GM20431 (cell line): ENCODE data around the gene ACTRT2.

Experiments used
- in situ Hi-C: fragments of 300-500 bp; cut with MseI, MboI; formaldehyde crosslinking; loops from one replicate; pipeline ENCODE4 v1.15.0; 2020; ENCODE audit warnings: low sequenced_read_pairs; ENCODE audit not compliant: unreplicated experiment

Gene ACTRT2

GRCh38 chr1:3064901-3065300, 43.6 kb downstream of the ACTRT2 start:
- in situ Hi-C loops = no loop called here

GRCh38 chr1:3065396-3065795, 44.1 kb downstream of the ACTRT2 start:
- in situ Hi-C loops = no loop called here

GRCh38 chr1:3065797-3066196, 44.5 kb downstream of the ACTRT2 start:
- in situ Hi-C loops = no loop called here

DNA sequence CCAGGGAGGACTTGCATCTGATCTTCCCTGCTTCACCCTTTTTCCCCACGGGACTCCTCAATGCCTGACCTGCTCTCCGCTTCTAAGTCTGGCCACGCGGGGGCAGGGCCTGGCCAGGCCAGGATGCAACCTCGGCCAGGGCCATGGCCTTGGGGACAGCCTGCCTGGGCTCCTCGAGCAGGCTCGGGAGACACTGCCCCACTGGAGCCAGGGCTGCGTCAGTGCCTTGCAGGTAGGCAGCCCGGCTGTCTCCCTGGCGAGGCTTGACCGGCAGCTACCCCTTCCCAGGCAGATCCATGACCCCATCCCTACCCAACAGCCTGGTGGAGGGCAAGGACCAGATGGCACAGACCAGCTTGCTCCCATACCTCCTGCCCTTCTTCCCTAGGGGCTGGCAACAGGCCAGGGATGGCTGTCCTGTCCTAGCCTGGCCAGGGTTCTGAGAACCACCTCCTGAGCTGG, 45.0 kb downstream of the ACTRT2 start:
- in situ Hi-C loops = no loop called here

DNA sequence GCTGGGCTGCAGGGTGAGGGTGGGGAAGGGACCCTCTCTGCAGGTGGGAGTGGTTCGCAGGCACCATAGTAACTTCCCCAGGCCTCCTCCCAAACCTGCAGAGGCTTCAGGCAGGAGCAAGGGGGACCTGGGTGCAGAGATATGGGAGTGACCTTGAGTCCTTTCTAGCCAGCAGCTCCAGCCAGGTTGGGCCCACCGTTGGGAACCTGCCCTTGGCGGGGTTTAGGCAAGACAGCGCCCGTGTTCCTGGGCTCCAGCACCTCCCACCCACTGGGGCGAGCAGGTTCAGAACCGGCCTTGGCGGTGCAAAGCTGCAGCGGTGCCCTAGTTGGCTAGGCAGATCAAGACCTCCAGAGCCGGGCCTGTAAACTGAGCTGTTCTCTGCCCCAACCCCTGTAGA, 45.6 kb downstream of the ACTRT2 start:
- in situ Hi-C loops = no loop called here

DNA sequence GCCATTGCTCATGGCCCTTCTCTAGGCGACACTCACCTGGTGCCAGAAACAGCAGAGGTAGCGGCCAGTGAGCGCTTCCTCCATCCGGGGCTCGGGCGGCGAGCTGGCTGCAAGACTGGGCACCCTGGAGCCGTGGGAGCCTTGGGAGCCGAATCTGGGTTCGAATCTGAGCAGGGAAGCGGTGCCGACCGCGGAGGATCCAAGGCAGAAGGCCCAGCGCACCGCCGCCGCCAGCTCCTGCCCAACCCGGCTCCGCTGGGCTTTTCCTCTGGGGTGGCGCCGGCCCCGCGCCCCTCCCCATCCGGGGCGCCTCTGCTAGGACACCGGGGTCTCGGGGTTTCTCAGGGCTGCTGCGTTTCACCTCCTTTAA, 46.0 kb downstream of the ACTRT2 start:
- in situ Hi-C loops = no loop called here

GRCh38 chr1:3067671-3068563, 46.6 kb downstream of the ACTRT2 start:
- in situ Hi-C loops = no loop called here

- in situ Hi-C loops = no loop called here
Observed at GRCh38 chr1:3068564-3069431, 47.5 kb downstream of the ACTRT2 start, which contains the start of gene PRDM16. TSS of gene PRDM16 (plus strand) at chr1:3069203. CDS start at chr1:3069260, 57 bp downstream.

DNA sequence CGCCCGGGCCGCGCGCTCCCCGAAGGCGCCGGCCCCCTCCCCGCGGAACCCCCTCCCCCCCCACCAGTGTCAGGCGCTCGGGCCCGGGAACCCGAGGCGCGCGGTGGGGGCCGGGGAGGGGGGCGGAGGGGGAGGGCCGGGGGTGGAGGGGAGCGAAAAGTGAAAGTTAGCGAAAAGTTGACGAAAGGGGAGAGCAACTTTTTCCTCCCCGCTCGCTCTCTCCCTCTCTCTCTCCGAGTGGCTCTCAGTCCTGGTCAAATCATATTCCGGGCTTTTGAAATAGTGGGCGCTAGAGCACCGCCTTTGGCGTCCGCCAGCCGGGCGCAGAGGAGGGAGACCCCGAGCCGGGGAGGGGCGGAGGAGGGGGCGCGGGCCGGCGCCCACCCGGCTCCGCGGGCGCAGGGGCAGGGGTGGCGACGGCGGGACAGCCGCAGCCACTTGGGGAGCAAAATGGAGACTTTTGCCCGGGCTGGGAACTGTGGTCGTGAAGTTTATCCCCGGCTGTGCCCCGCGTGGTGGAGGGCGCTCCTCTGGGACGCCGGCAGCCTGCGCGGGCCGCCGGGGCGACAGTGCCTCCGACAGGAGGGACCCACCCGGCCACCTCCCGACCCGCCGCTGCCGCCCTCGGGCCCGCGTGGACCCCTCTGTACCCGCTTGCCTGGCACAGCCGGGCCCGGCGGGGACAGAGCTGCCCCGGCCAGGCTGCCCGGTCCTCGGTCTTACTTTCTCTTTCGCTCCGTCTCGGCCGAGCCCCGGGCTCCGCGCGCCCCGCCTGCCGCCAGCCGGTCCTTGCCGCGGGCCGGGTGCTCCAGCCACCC, 48.4 kb downstream of the ACTRT2 start:
- in situ Hi-C loops = no loop called here

DNA sequence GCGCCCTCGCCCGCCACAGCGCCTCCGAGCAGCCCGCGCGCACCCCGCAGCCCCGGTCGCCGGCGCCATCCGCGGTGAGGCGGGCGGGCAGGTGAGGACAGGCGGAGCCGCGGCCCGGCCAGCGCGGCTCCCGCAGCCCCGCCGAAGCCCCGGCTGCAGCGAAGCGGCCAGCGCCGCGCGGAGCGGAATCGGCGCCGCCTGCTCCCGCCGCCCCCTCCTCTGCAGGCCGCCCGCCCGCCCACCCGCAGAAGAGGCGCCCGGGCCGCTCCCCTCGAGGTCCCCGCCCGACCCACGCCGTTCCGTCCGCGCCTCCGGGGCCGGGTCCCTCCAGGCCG, 49.0 kb downstream of the ACTRT2 start:
- in situ Hi-C loops = no loop called here

GRCh38 chr1:3070644-3071564, 49.6 kb downstream of the ACTRT2 start:
- in situ Hi-C loops = no loop called here

GRCh38 chr1:3071565-3072390, 50.5 kb downstream of the ACTRT2 start:
- in situ Hi-C loops = no loop called here
